TTC549 (cell line): ENCODE measurements around the gene ANKS6.

Experiments
- FAIRE-seq: peaks from 2 replicates; lab custom pipeline; 2012; peaks lifted over from hg19 to GRCh38; lab: Jason Lieb, UNC

The ANKS6 gene

GRCh38 chr9:98811051-98811650, 14.8 kb upstream of the ANKS6 start:
- no peak for FAIRE-seq

DNA sequence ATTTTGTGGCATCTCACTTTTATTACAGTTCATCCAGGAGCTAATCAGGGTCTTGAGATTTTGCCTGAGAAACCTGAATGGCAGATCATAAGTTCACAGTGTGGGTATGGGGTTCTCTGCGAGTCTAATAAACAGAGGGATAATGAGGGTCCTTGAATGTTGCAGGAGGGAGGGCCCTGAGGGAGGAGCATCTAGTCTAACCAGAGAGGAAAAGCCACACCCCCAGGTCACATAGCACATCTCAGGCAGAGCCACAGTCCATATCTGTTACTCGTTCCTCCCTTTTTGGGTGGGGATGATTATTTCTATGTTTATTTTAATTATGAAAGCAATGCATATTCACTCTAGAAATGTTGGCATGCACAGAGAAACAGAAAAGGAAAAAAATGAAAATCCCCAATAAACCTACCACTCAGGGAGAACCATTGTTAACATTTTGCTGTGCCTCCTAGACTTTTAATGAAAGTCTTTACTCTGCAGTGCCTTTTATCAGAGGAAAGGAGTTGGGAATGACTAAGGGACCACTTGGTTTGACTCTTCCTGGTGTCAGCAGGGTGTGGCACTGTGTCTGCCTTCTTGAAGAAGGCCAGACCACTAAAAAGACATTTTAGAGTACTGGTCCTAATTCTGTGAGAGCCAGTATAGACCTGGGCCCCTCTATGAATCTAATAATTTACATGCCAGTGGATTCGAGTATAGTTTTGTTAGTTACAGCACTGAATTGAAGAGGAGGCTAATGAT, 13.9 kb upstream of the ANKS6 start:
- FAIRE-seq = no peak

- FAIRE-seq = no peak
These were observed 13.2 kb upstream of the ANKS6 start for GRCh38 chr9:98809311-98810101.

GRCh38 chr9:98808875-98809274, 12.5 kb upstream of the ANKS6 start:
- no peak for FAIRE-seq

DNA sequence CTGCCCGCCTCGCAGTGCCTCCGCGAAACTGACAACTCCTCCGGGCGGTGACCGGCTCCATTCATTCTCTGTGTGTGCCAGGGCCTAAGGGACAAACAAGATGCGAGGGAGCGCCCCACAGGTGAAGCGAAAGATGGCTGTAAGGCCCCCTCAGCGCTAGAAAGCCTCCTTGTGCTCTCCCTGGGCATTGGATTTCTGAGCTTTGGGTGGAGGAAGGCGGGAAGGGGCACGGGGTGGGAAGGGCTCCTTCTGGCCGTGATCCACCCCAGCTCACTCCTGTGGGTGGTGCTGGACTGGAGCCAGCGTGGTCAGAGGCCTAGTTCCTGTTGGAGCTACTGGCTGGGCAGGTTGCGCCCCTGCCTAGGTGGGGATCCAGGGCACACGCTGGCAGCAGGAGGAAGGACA, 12.1 kb upstream of the ANKS6 start:
- FAIRE-seq = no peak

DNA sequence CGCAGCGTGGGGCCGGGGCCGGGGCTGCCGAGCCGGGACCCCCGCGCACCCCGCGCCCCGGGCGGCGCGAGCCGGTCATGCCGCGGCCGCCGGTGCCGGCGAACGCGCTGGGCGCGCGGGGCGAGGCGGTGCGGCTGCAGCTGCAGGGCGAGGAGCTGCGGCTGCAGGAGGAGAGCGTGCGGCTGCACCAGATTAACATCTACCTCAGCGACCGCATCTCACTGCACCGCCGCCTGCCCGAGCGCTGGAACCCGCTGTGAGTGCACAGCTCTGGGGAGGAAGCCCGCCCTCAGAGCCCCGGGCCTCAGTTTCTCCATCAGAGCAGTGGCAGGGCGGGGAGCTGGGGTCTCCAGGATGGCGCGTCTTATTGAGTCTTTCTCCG, 11.4 kb upstream of the ANKS6 start:
- FAIRE-seq = no peak

- FAIRE-seq = no peak
These were observed 10.9 kb upstream of the ANKS6 start, which contains the start of gene GALNT12 for GRCh38 chr9:98807070-98807813. Gene GALNT12 (plus strand): TSS chr9:98807670. CDS start chr9:98807699, 29 bp downstream.

- FAIRE-seq = no peak
These were observed 10.2 kb upstream of the ANKS6 start for GRCh38 chr9:98806394-98807035.

GRCh38 chr9:98805506-98806272, 9.3 kb upstream of the ANKS6 start:
- no peak for FAIRE-seq

GRCh38 chr9:98804083-98804482, 7.7 kb upstream of the ANKS6 start:
- no peak for FAIRE-seq

- no peak for FAIRE-seq
These were observed 5.6 kb upstream of the ANKS6 start for GRCh38 chr9:98801969-98802371.

- FAIRE-seq = no peak
These were observed 5.2 kb upstream of the ANKS6 start for GRCh38 chr9:98801561-98801960.

DNA sequence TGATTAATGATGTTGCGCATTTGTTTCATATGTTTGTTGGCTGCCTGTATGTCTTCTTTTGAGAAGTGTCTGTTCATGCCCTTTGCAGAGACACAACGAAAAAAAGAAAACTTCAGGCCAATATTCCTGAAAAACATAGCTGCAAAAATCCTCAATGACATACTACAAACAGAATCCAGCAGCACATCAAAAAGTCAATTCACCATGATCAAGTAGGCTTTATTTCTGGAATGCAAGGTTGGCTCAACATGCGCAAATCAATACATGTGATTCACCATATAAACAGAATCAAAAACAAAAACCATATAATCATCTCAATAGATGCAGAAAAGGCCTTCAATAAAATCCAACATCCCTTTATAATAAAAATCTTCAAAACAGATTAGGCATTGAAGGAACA, 1.9 kb upstream of the ANKS6 start:
- FAIRE-seq = no peak

GRCh38 chr9:98797491-98797890, 1.1 kb upstream of the ANKS6 start:
- FAIRE-seq = no peak

GRCh38 chr9:98795970-98796363, 388 bp downstream of the ANKS6 start:
- FAIRE-seq = no peak

DNA sequence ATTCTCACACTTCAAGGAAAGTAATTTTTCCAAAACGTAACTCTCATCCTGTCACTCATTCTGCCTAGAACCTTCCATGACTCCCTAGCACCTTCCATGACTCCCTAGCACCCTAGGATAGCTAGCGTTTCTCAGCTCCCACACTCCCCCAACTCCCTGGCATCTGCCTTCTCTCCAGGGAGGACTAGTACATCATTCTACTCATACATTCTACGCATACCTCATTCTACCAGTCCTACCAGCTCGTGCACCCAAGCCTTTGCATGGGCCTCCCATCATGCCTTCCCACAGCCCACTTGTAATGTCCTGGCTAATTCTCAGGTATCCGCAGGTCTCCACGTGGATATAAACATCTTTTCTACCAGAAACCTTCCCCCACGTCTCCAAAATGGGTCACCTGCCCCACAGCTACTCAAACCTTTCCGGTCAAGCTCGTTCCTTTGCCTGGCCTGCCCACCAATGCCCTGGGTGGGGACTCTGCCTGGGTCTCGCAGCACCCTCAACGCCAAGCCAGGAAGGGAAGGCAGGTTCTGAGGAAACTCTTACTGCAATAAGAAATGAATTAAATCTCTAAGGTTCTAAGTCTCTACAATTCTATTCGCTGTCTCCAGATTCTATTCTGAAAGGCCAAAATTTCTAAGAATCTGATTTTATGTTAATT, 930 bp downstream of the ANKS6 start:
- no peak for FAIRE-seq

DNA sequence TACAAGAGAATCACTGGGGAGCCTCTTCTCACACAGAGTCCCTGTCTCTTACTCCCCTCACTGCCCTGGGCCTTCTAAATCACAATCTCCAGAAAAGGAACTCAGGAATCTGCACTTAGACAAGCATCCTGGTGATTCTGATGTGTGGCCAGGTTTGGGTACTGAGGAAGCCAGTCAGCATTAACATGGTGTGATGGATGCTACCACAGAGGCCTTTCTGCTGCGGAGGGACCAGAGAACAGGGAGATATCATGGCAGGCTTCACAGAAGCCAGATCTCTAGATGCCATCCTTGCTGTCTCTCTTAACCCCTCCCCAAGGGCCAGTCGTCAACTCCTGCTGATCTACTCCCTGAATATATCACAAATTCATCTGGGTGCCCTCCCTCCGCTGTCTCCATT, 1.6 kb downstream of the ANKS6 start:
- no peak for FAIRE-seq

DNA sequence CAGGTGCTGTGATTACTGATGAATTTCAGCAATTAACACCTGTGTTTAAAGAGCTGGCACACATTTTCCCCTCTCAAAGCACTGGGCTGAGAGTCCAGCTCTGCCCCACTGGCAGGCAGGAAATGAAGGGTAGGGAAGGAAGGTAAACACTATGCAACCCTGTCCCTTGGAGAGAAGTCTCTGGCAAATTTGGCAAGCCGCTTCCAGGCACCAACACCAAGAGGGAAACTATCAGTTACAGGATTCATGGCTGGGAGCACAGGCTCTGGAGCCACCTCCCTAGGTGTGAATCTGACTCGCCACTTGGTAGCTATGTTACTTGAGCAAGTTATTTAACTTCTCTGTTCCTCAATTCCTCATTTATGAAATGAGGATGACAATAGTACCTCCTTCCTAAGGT, 3.3 kb downstream of the ANKS6 start:
- FAIRE-seq = no peak

- FAIRE-seq = no peak
These were observed 4.5 kb downstream of the ANKS6 start for GRCh38 chr9:98791608-98792490.
